ENCODE data around the gene FAM168B. TPM values are rescaled to one million over a fixed set of nuclear protein-coding genes. Genes with fewer than 3 reads are reported as not detected.
"Not testable (repeated sequence)": the region's sequence is repeated elsewhere in the genome, so short reads cannot be mapped to it uniquely, and the experiment has no call there.

The FAM168B gene
- polyA plus RNA-seq, 2 of the 4 experiments (the other 2 are of a cell fraction), result 83.2 to 86.8 TPM

- Histone ChIP-seq H3K9me3 (no peaks in the 10 kb centered on the region), H3K4me1 (0 out of 3 replicates have a peak, but pooled peaks cover 2% of the 10 kb centered on the region), H3K4me2 (no peak overlapping the region), H3K27ac (no peak overlapping the region), H3K4me3 (no peak overlapping the region)
- POLR2A ChIA-PET, result no interaction called here
- no peak for ATAC-seq
- FAIRE-seq, result no peak
- TF ChIP-seq BHLHE40 (IDR thresholded peaks at IDR 0.05; ENCODE audit: low read depth, low read length) (no peak), RNF2 (IDR thresholded peaks at IDR 0.05; ENCODE audit: borderline replicate concordance, low read depth) (no peak), CBX8 (IDR thresholded peaks at IDR 0.05) (no peak), RARB (CRISPR knock-in tag; IDR thresholded peaks at IDR 0.05) (no peak), SREBF2 (IDR thresholded peaks at IDR 0.05) (no peak), EHF (CRISPR knock-in tag; IDR thresholded peaks at IDR 0.05) (no peak), ESRRA (IDR thresholded peaks at IDR 0.05; ENCODE audit: borderline replicate concordance, low read length) (no peak), E2F6 (IDR thresholded peaks at IDR 0.05; ENCODE audit: borderline replicate concordance, low read depth) (no peak), ATOH8 (CRISPR knock-in tag; IDR thresholded peaks at IDR 0.05; ENCODE audit: low read depth) (no peak)
- CTCF ChIA-PET, result interaction anchor here (0.9 kb wide), 1 partner anchor 10 kb away, joined by 3 read pairs; no protein-coding TSS in a partner anchor
- 86% methylated on average over 12 of the region's 12 CpGs for WGBS (ENCODE audit: missing lambda C conversion rate)
- DNase-seq (ENCODE audit: low read depth in 1 of 2, low spot score in 1 of 2), result no peak
Observed at GRCh38 chr2:131120815-131121317, 27.6 kb upstream of the FAM168B start.

GRCh38 chr2:131115752-131116151, 22.5 kb upstream of the FAM168B start:
- H3K4me2 ChIP-seq, result no peak overlapping the region
- no peak for TF ChIP-seq JUNB (IDR thresholded peaks at IDR 0.05)
- TF ChIP-seq, protein P1, sequence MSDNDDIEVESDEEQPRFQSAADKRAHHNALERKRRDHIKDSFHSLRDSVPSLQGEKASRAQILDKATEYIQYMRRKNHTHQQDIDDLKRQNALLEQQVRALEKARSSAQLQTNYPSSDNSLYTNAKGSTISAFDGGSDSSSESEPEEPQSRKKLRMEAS (IDR thresholded peaks at IDR 0.05), result no peak
- no peak for TF ChIP-seq EHF (CRISPR knock-in tag; IDR thresholded peaks at IDR 0.05)
- TF ChIP-seq RCOR1 (IDR thresholded peaks at IDR 0.05; ENCODE audit: low read depth, low read length), result no peak
- TF ChIP-seq HOXB5 (CRISPR knock-in tag; IDR thresholded peaks at IDR 0.05), result no peak
- TF ChIP-seq SREBF2 (IDR thresholded peaks at IDR 0.05), result no peak
- TF ChIP-seq PHF8 (IDR thresholded peaks at IDR 0.05; ENCODE audit: borderline replicate concordance, low read depth), result no peak
- TF ChIP-seq ZC3H11A (IDR thresholded peaks at IDR 0.05), result no peak
- TF ChIP-seq RARB (CRISPR knock-in tag; IDR thresholded peaks at IDR 0.05), result no peak
- TF ChIP-seq, protein P2, sequence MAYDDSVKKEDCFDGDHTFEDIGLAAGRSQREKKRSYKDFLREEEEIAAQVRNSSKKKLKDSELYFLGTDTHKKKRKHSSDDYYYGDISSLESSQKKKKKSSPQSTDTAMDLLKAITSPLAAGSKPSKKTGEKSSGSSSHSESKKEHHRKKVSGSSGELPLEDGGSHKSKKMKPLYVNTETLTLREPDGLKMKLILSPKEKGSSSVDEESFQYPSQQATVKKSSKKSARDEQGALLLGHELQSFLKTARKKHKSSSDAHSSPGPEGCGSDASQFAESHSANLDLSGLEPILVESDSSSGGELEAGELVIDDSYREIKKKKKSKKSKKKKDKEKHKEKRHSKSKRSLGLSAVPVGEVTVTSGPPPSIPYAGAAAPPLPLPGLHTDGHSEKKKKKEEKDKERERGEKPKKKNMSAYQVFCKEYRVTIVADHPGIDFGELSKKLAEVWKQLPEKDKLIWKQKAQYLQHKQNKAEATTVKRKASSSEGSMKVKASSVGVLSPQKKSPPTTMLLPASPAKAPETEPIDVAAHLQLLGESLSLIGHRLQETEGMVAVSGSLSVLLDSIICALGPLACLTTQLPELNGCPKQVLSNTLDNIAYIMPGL (CRISPR knock-in tag; IDR thresholded peaks at IDR 0.05; ENCODE audit: borderline replicate concordance), result no peak
- no peak for ATAC-seq
- no peak for DNase-seq (ENCODE audit: low read depth in 1 of 2, low spot score in 1 of 2)
- H3K4me3 ChIP-seq, result no peak overlapping the region
- H3K27ac ChIP-seq, result no peak overlapping the region
- H3K4me1 ChIP-seq, result peaks cover 6% of the 10 kb centered on the region; the same call in 1 of the 3 replicates
- no peak for FAIRE-seq
- H3K9me3 ChIP-seq, result no peaks in the 10 kb centered on the region
- ChIA-PET POLR2A (no interaction called here), CTCF (no interaction called here)

- H3K4me3 ChIP-seq; H3K4me2 ChIP-seq; ATAC-seq; FAIRE-seq; H3K27ac ChIP-seq; H3K4me1 ChIP-seq; DNase-seq (ENCODE audit: low read depth in 1 of 2, low spot score in 1 of 2); H3K9me3 ChIP-seq; POLR2A ChIA-PET; CTCF ChIA-PET: not testable (repeated sequence)
- WGBS (ENCODE audit: missing lambda C conversion rate), result 100% methylated on average over 3 of the region's 3 CpGs
Observed at GRCh38 chr2:131114950-131115349, 21.7 kb upstream of the FAM168B start.

Data from A549 (cell line).